Activated T-cell treated with anti-CD3 and anti-CD28 coated beads, Interleukin-2, amount 50 U/mL, for 24 hours (primary cell): ENCODE measurements around the gene FBXW10.
A peak's percentile ranks its signal among the peaks of the same experiment; 100 is the strongest.
"Not testable (repeated sequence)": the region's sequence is repeated elsewhere in the genome, so short reads cannot be mapped to it uniquely, and the experiment has no call there.

Source experiments
- DNase-seq: peaks from one replicate; pipeline ENCODE4 v3.0.0-alpha.2; 2020
- H3K27ac Mint-ChIP-seq: 2 replicates; pipeline ENCODE4 v1.8.0; 2020; ENCODE audit warnings: mild to moderate bottlenecking, mixed read lengths
- H3K27me3 Mint-ChIP-seq: 2 replicates; pipeline ENCODE4 v1.8.0; 2020; ENCODE audit warnings: mixed read lengths
- H3K36me3 Mint-ChIP-seq: 2 replicates; pipeline ENCODE4 v1.8.0; 2020; ENCODE audit warnings: low read depth, mixed read lengths
- H3K4me1 Mint-ChIP-seq: 2 replicates; pipeline ENCODE4 v1.8.0; 2020; ENCODE audit warnings: low read depth, mixed read lengths
- H3K4me3 Mint-ChIP-seq: 2 replicates; pipeline ENCODE4 v1.8.0; 2020; ENCODE audit warnings: mild to moderate bottlenecking, moderate library complexity, mixed read lengths
- H3K9me3 Mint-ChIP-seq: 2 replicates; pipeline ENCODE4 v1.8.0; 2020; ENCODE audit warnings: mixed read lengths

The FBXW10 gene

GRCh38 chr17:18781805-18782204 is 38.0 kb downstream of the FBXW10 start:
- H3K4me3 Mint-ChIP-seq: peak overlapping the region; percentile 81
- not testable (repeated sequence) for DNase-seq, H3K9me3 Mint-ChIP-seq, H3K27me3 Mint-ChIP-seq
- peaks cover 22% of the 10 kb centered on the region for H3K4me1 Mint-ChIP-seq
- H3K36me3 Mint-ChIP-seq: peaks cover 28% of the 10 kb centered on the region
- H3K27ac Mint-ChIP-seq: peak overlapping the region; percentile 87

- not testable (repeated sequence) for H3K9me3 Mint-ChIP-seq, DNase-seq, H3K4me3 Mint-ChIP-seq, H3K27me3 Mint-ChIP-seq
- H3K36me3 Mint-ChIP-seq: peaks cover 52% of the 10 kb centered on the region
- peak overlapping the region; percentile 11 for H3K27ac Mint-ChIP-seq
- H3K4me1 Mint-ChIP-seq: peaks cover 31% of the 10 kb centered on the region
Measured at GRCh38 chr17:18785933-18786332, 42.1 kb downstream of the FBXW10 start.

- not testable (repeated sequence) for H3K27me3 Mint-ChIP-seq, H3K4me3 Mint-ChIP-seq, DNase-seq, H3K27ac Mint-ChIP-seq, H3K9me3 Mint-ChIP-seq
- Mint-ChIP-seq H3K4me1 (peaks cover 31% of the 10 kb centered on the region), H3K36me3 (peaks cover 52% of the 10 kb centered on the region)
Measured at GRCh38 chr17:18786890-18787289, 43.0 kb downstream of the FBXW10 start.

GRCh38 chr17:18791402-18791801 is 47.5 kb downstream of the FBXW10 start:
- H3K4me3 Mint-ChIP-seq, H3K27me3 Mint-ChIP-seq, H3K9me3 Mint-ChIP-seq, DNase-seq, H3K27ac Mint-ChIP-seq: not testable (repeated sequence)
- Mint-ChIP-seq H3K36me3 (peaks cover 57% of the 10 kb centered on the region), H3K4me1 (peaks cover 17% of the 10 kb centered on the region)

- H3K27me3 Mint-ChIP-seq, H3K4me1 Mint-ChIP-seq, DNase-seq, H3K4me3 Mint-ChIP-seq, H3K9me3 Mint-ChIP-seq: not testable (repeated sequence)
- H3K36me3 Mint-ChIP-seq: peaks cover 61% of the 10 kb centered on the region
- H3K27ac Mint-ChIP-seq: peak overlapping the region; percentile 11
Measured at GRCh38 chr17:18794841-18795240, 51.0 kb downstream of the FBXW10 start.

- H3K9me3 Mint-ChIP-seq, H3K27ac Mint-ChIP-seq, H3K27me3 Mint-ChIP-seq, DNase-seq, H3K4me3 Mint-ChIP-seq, H3K4me1 Mint-ChIP-seq: not testable (repeated sequence)
- peaks cover 66% of the 10 kb centered on the region for H3K36me3 Mint-ChIP-seq
Measured at GRCh38 chr17:18796887-18797286, 53.0 kb downstream of the FBXW10 start.

GRCh38 chr17:18803458-18804245 is 59.8 kb downstream of the FBXW10 start:
- H3K27me3 Mint-ChIP-seq, DNase-seq, H3K9me3 Mint-ChIP-seq, H3K27ac Mint-ChIP-seq, H3K4me3 Mint-ChIP-seq, H3K4me1 Mint-ChIP-seq: not testable (repeated sequence)
- H3K36me3 Mint-ChIP-seq: peaks cover 57% of the 10 kb centered on the region

GRCh38 chr17:18815924-18816323 is 72.1 kb downstream of the FBXW10 start:
- not testable (repeated sequence) for H3K4me3 Mint-ChIP-seq, H3K4me1 Mint-ChIP-seq, H3K27ac Mint-ChIP-seq, H3K36me3 Mint-ChIP-seq, H3K27me3 Mint-ChIP-seq, DNase-seq, H3K9me3 Mint-ChIP-seq

GRCh38 chr17:18816489-18817371 is 72.9 kb downstream of the FBXW10 start:
- not testable (repeated sequence) for H3K27me3 Mint-ChIP-seq, H3K4me3 Mint-ChIP-seq, DNase-seq, H3K36me3 Mint-ChIP-seq, H3K9me3 Mint-ChIP-seq, H3K27ac Mint-ChIP-seq, H3K4me1 Mint-ChIP-seq

- H3K9me3 Mint-ChIP-seq, H3K27ac Mint-ChIP-seq, DNase-seq, H3K4me3 Mint-ChIP-seq, H3K4me1 Mint-ChIP-seq, H3K36me3 Mint-ChIP-seq, H3K27me3 Mint-ChIP-seq: not testable (repeated sequence)
Measured at GRCh38 chr17:18821430-18821829, 77.6 kb downstream of the FBXW10 start.

GRCh38 chr17:18827613-18828012 is 83.8 kb downstream of the FBXW10 start:
- not testable (repeated sequence) for H3K4me3 Mint-ChIP-seq, DNase-seq, H3K27me3 Mint-ChIP-seq, H3K27ac Mint-ChIP-seq, H3K36me3 Mint-ChIP-seq, H3K9me3 Mint-ChIP-seq, H3K4me1 Mint-ChIP-seq
